Colonic mucosa (tissue), 4 donors: ENCODE data around the gene GRM7. TPM values are rescaled to one million over a fixed set of nuclear protein-coding genes. Genes with fewer than 3 reads are reported as not detected.

Experiments
- DNase-seq: peaks from one replicate; pipeline ENCODE4 v3.0.0-alpha.2; 2020
- H3K27ac ChIP-seq: fragments of 200-600 bp; one replicate; pipeline ENCODE4 v1.8.0; 2021
- H3K27me3 ChIP-seq: fragments of 200-600 bp; one replicate; pipeline ENCODE4 v1.8.0; 2021
- H3K36me3 ChIP-seq: fragments of 200-600 bp; one replicate; pipeline ENCODE4 v1.8.0; 2021
- H3K4me1 ChIP-seq: fragments of 200-600 bp; one replicate; pipeline ENCODE4 v1.8.0; 2021; ENCODE audit warnings: mild to moderate bottlenecking
- H3K4me3 ChIP-seq: fragments of 200-600 bp; one replicate; pipeline ENCODE4 v1.8.0; 2021
- H3K9ac ChIP-seq, 2 donors: one replicate each; pipeline ENCODE4 v1.7.0; 2013; ENCODE audit warnings: control low read depth in 2 of 2, low read depth in 2 of 2, low read length in 2 of 2
- H3K9me3 ChIP-seq: fragments of 200-600 bp; one replicate; pipeline ENCODE4 v1.8.0; 2021
- CTCF ChIP-seq: fragments of 200-600 bp; IDR thresholded peaks from one replicate; pipeline ENCODE4 v1.8.0; 2022; ENCODE audit warnings: antibody characterized with exemption, mild to moderate bottlenecking
- intact Hi-C: fragments of 100-400 bp; cut with DNase I; formaldehyde crosslinking; loops from one replicate; pipeline ENCODE4 v1.14.1; 2022
- total RNA-seq, 2 donors: library from RNA; stranded (reverse); fragmentation: NEBNext Ultra II Directional in 1 of 2; extraction: Animal tissue kit (Norgen Biotek cat#: 25700) in 1 of 2; gene quantifications; one replicate each; pipeline ENCODE4 v1.2.1, GENCODE V29; 2021
- donor health status: healthy.
- donor health status: DM: no; HTN: no; CAD: no.
- donor health status: DM: no; HTN: no; CAD: no.

Gene GRM7
- total RNA-seq, 2 donors from 2014 or later = 0.15 to 0.66 TPM

GRCh38 chr3:7385635-7386034 lies 524.7 kb downstream of the GRM7 start:
- no peaks in the 10 kb centered on the region for H3K27me3 ChIP-seq
- intact Hi-C loops = no loop called here
- TF ChIP-seq CTCF = no peak
- no peak overlapping the region for H3K4me3 ChIP-seq
- no peak for DNase-seq
- no peak overlapping the region for H3K27ac ChIP-seq
- H3K9ac ChIP-seq = no peak overlapping the region
- H3K9me3 ChIP-seq = no peaks in the 10 kb centered on the region
- no peaks in the 10 kb centered on the region for H3K36me3 ChIP-seq
- no peaks in the 10 kb centered on the region for H3K4me1 ChIP-seq

GRCh38 chr3:7388026-7388425 lies 527.1 kb downstream of the GRM7 start:
- H3K9ac ChIP-seq = no peak overlapping the region
- H3K4me1 ChIP-seq = no peaks in the 10 kb centered on the region
- H3K36me3 ChIP-seq = no peaks in the 10 kb centered on the region
- intact Hi-C loops = no loop called here
- no peak overlapping the region for H3K4me3 ChIP-seq
- no peaks in the 10 kb centered on the region for H3K27me3 ChIP-seq
- no peak for DNase-seq
- no peak overlapping the region for H3K27ac ChIP-seq
- H3K9me3 ChIP-seq = no peaks in the 10 kb centered on the region
- no peak for TF ChIP-seq CTCF

- Histone ChIP-seq H3K4me3 (no peak overlapping the region), H3K9ac (no peak overlapping the region), H3K36me3 (no peaks in the 10 kb centered on the region), H3K9me3 (no peaks in the 10 kb centered on the region), H3K27me3 (no peaks in the 10 kb centered on the region), H3K4me1 (no peaks in the 10 kb centered on the region), H3K27ac (no peak overlapping the region)
- DNase-seq = no peak
- no peak for TF ChIP-seq CTCF
- intact Hi-C loops = no loop called here
Measured at GRCh38 chr3:7392206-7392605, 531.3 kb downstream of the GRM7 start.

GRCh38 chr3:7393944-7394605 lies 533.2 kb downstream of the GRM7 start:
- DNase-seq = no peak
- H3K4me1 ChIP-seq = no peaks in the 10 kb centered on the region
- no peak overlapping the region for H3K27ac ChIP-seq
- no peaks in the 10 kb centered on the region for H3K36me3 ChIP-seq
- no peaks in the 10 kb centered on the region for H3K27me3 ChIP-seq
- TF ChIP-seq CTCF = no peak
- no peak overlapping the region for H3K9ac ChIP-seq
- intact Hi-C loops = no loop called here
- H3K9me3 ChIP-seq = no peaks in the 10 kb centered on the region
- H3K4me3 ChIP-seq = no peak overlapping the region

- no peak overlapping the region for H3K4me3 ChIP-seq
- intact Hi-C loops = no loop called here
- H3K9ac ChIP-seq = no peak overlapping the region
Measured at GRCh38 chr3:7396534-7396933, 535.6 kb downstream of the GRM7 start.

More at GRCh38 chr3:7396534-7396933, 535.6 kb downstream of the GRM7 start:
- Histone ChIP-seq H3K36me3 (no peaks in the 10 kb centered on the region), H3K4me1 (no peaks in the 10 kb centered on the region), H3K27me3 (no peaks in the 10 kb centered on the region), H3K27ac (no peak overlapping the region), H3K9me3 (no peaks in the 10 kb centered on the region)
- TF ChIP-seq CTCF = no peak
- no peak for DNase-seq
